Nephron (organoid): ENCODE measurements around the gene GPR39.

Experiments used
- H3K27ac Mint-ChIP-seq, 3 experiments: 2 replicates each; pipeline ENCODE4 v1.8.0; 2020; ENCODE audit warnings: mixed read lengths in 3 of 3, mild to moderate bottlenecking in 2 of 3, moderate library complexity in 1 of 3
- H3K27me3 Mint-ChIP-seq: 2 replicates; pipeline ENCODE4 v1.8.0; 2021; ENCODE audit warnings: low read depth, mild to moderate bottlenecking, moderate library complexity, mixed read lengths
- H3K36me3 Mint-ChIP-seq: 2 replicates; pipeline ENCODE4 v1.8.0; 2020; ENCODE audit warnings: low read depth, mixed read lengths
- H3K4me1 Mint-ChIP-seq: 2 replicates; pipeline ENCODE4 v1.8.0; 2020; ENCODE audit warnings: mixed read lengths
- H3K4me3 Mint-ChIP-seq, 3 experiments: 2 replicates each; pipeline ENCODE4 v1.8.0; 2020; ENCODE audit warnings: mild to moderate bottlenecking in 3 of 3, mixed read lengths in 3 of 3, moderate library complexity in 2 of 3
- H3K9me3 Mint-ChIP-seq: 2 replicates; pipeline ENCODE4 v1.8.0; 2020; ENCODE audit warnings: mixed read lengths
- TF ChIP-seq, protein P1 (sequence below), 3 experiments: fragments of 200-600 bp; sonication (generic); IDR thresholded peaks; one replicate each; pipeline ENCODE4 v1.5.0; 2021; ENCODE audit warnings: antibody characterized with exemption in 3 of 3; ENCODE audit not compliant: unreplicated experiment in 3 of 3

Gene GPR39

DNA sequence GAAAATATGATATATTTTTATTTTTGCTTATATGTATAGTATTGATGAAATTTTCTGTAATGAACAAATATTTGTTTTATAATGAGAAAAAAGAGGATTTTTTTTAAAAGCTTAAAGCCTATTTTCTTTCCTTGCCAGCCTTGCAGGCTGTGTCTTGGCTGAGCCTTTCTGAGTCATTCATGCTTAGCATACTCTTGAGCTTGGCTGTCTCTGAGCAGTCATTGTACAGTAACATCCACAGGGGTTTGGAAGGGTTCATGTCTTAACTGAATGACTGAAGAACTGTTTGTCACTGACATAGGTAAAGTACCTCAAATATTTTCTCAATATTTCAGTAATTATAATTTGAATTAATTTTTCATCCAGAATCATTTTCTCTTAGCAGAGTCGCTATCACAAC, 49.3 kb downstream of the GPR39 start:
- H3K4me1 Mint-ChIP-seq, result no peaks in the 10 kb centered on the region
- peaks cover 9% of the 10 kb centered on the region for H3K9me3 Mint-ChIP-seq
- no peaks in the 10 kb centered on the region for H3K27me3 Mint-ChIP-seq
- H3K36me3 Mint-ChIP-seq, result no peaks in the 10 kb centered on the region
- TF ChIP-seq, protein P1, sequence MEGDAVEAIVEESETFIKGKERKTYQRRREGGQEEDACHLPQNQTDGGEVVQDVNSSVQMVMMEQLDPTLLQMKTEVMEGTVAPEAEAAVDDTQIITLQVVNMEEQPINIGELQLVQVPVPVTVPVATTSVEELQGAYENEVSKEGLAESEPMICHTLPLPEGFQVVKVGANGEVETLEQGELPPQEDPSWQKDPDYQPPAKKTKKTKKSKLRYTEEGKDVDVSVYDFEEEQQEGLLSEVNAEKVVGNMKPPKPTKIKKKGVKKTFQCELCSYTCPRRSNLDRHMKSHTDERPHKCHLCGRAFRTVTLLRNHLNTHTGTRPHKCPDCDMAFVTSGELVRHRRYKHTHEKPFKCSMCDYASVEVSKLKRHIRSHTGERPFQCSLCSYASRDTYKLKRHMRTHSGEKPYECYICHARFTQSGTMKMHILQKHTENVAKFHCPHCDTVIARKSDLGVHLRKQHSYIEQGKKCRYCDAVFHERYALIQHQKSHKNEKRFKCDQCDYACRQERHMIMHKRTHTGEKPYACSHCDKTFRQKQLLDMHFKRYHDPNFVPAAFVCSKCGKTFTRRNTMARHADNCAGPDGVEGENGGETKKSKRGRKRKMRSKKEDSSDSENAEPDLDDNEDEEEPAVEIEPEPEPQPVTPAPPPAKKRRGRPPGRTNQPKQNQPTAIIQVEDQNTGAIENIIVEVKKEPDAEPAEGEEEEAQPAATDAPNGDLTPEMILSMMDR (IDR thresholded peaks at IDR 0.05; ENCODE audit: unreplicated experiment in 3 of 3), result no peak
- H3K4me3 Mint-ChIP-seq, result no peak overlapping the region
- H3K27ac Mint-ChIP-seq, result no peak overlapping the region

DNA sequence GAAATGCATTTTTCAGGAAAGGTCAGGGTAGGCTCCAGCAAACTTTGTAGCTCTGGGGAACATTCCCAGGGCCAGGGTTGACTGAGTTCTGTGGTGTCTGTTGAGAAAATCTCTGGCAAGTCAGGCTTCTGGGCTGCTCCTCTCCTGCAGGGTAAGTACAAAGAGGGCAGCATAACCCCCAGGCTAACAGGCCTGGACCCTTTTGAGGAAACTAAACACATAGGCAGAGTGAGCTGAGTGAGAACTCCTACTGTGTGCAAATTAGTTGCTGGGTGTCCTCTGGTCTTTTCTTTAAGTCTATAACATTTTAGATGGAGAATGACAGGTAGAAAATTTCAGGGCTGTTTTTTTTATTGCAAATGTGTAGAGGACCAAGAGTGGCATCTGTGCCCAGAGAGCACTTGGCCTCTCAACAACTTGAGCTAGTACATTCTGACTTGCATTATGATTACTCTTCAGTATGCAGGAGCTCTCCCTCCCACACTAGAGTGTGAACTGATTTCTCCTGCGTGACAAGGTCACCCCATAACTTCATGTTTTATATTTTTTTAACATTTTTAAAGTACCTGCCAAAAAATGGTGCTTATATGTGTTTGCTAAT, 49.9 kb downstream of the GPR39 start:
- Mint-ChIP-seq H3K9me3 (peaks cover 9% of the 10 kb centered on the region), H3K36me3 (no peaks in the 10 kb centered on the region)

DNA sequence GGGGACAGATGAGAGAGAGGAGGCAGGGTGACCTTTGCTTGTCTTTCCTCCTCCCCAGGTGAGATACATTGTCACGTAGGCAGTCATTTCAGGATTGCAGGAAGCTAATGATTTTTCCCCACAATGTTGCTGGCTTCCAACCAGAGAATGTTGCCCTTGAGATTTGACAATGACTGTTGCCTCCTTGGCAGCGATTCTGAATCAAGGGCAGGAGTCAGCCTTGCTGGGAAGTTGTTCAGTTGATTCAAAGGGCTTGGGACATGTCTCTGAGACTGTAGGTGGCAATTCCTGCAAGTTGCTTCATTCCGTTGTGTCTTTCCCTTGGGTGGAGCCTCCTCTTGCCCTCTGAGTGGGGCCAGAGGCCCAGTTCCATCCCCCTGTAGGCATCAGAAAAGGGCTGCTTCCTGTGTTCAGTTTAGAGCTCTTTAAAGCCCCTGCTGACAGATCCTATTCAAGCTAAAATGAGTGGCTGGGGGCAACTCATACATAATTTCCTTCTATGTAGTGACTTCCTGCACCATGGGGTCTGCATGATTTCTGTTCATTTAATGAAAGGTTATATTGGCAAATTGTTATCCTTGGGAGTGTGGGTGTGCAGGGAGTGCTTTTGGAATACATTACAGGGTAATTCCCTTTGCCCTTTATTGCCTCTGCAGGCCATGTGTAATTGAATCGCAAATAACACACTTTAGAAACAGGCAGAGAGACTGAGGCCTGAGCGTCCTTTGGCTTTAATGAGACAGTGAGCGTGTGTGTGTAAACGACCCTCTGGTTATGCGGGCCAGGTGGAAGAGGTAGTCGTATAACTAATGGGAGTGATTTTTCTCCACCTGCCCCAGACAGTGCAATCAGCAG, 52.4 kb downstream of the GPR39 start:
- no peak overlapping the region for H3K4me3 Mint-ChIP-seq
- no peak overlapping the region for H3K27ac Mint-ChIP-seq
- H3K4me1 Mint-ChIP-seq, result no peaks in the 10 kb centered on the region
- H3K27me3 Mint-ChIP-seq, result no peaks in the 10 kb centered on the region
- no peaks in the 10 kb centered on the region for H3K36me3 Mint-ChIP-seq
- H3K9me3 Mint-ChIP-seq, result peaks cover 9% of the 10 kb centered on the region
- TF ChIP-seq, protein P1 (IDR thresholded peaks at IDR 0.05; ENCODE audit: unreplicated experiment in 3 of 3), result no peak

More for the DNA sequence above, 49.9 kb downstream of the GPR39 start:
- Mint-ChIP-seq H3K4me3 (no peak overlapping the region), H3K4me1 (no peaks in the 10 kb centered on the region), H3K27me3 (no peaks in the 10 kb centered on the region), H3K27ac (no peak overlapping the region)
- TF ChIP-seq, protein P1 (IDR thresholded peaks at IDR 0.05; ENCODE audit: unreplicated experiment in 3 of 3), result no peak

DNA sequence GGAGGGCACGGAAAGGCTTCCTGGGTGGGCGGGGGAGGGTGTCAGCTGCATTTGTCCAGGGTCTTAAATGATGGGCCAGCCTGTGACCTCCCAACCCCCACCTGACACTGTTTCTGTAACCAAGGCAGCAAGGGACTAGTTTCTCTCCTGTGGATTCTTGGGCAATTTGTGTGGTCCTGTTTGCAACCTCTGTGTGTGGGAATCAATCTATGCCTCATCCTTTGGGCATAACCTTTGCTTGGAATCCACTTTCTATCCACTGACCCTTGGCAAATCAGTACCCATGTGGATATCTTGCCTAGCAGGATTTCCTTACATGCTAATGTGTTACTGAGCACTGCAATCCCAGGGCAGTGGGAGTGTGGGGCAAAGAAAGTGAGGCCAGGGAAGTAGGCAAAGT, 54.1 kb downstream of the GPR39 start:
- no peak overlapping the region for H3K27ac Mint-ChIP-seq
- TF ChIP-seq, protein P1 (IDR thresholded peaks at IDR 0.05; ENCODE audit: unreplicated experiment in 3 of 3), result no peak

GRCh38 chr2:132473174-132473883, 56.7 kb downstream of the GPR39 start:
- Mint-ChIP-seq H3K27ac (no peak overlapping the region), H3K9me3 (no peaks in the 10 kb centered on the region), H3K36me3 (no peaks in the 10 kb centered on the region), H3K27me3 (no peaks in the 10 kb centered on the region), H3K4me3 (no peak overlapping the region), H3K4me1 (no peaks in the 10 kb centered on the region)
- TF ChIP-seq, protein P1 (IDR thresholded peaks at IDR 0.05; ENCODE audit: unreplicated experiment in 3 of 3), result no peak

More for the DNA sequence above, 54.1 kb downstream of the GPR39 start:
- Mint-ChIP-seq H3K4me1 (no peaks in the 10 kb centered on the region), H3K9me3 (peaks cover 3% of the 10 kb centered on the region), H3K4me3 (no peak overlapping the region), H3K27me3 (no peaks in the 10 kb centered on the region), H3K36me3 (no peaks in the 10 kb centered on the region)
